Muscle of arm (tissue), 14 donors: ENCODE results near the gene POMC. TPM values are rescaled to one million over a fixed set of nuclear protein-coding genes. Genes with fewer than 3 reads are reported as not detected.
"Not testable (repeated sequence)": the region's sequence is repeated elsewhere in the genome, so short reads cannot be mapped to it uniquely, and the experiment has no call there.

Experiments
- DNase-seq: peaks from one replicate; pipeline ENCODE4 v3.0.0-alpha.2; 2013
- long read RNA-seq, 11 donors: transcript quantifications; one replicate each; lab custom pipeline, GENCODE V29; 2026
- polyA plus RNA-seq, 12 donors: library from polyadenylated mRNA; unstranded; fragments of 120-200 nt; gene quantifications; one replicate each; pipeline ENCODE4 v1.2.1, GENCODE V29; 2013; ENCODE audit not compliant: insufficient read length in 12 of 12

Gene POMC
- polyA plus RNA-seq = 10 to 100 TPM in 1 of 12 donors, 1 to 10 TPM in 10, not detected in 1; 1.2 to 20.8 (median 2.1) TPM
- long read RNA-seq, donor 1 = 0 reads
- long read RNA-seq, donor 2, partial matches to known transcripts = 12 of 13 reads
- long read RNA-seq, donor 2, other reads (novel, unspliced or antisense) = 0 of 13 reads
- long read RNA-seq, donor 3 = 0 reads
- long read RNA-seq, donor 4, partial matches to known transcripts = 0 of 1 reads
- long read RNA-seq, donor 4, other reads (novel, unspliced or antisense) = 0 of 1 reads
- long read RNA-seq, donor 5, partial matches to known transcripts = 5 of 5 reads
- long read RNA-seq, donor 5, other reads (novel, unspliced or antisense) = 0 of 5 reads
- long read RNA-seq, donor 6 = 0 reads
- long read RNA-seq, donor 7 = 0 reads
- long read RNA-seq, donor 8, partial matches to known transcripts = 7 of 7 reads
- long read RNA-seq, donor 8, other reads (novel, unspliced or antisense) = 0 of 7 reads
- long read RNA-seq, donor 9 = 0 reads
- long read RNA-seq, donor 10, partial matches to known transcripts = 9 of 9 reads
- long read RNA-seq, donor 10, other reads (novel, unspliced or antisense) = 0 of 9 reads
- long read RNA-seq, donor 11 = 0 reads

DNA sequence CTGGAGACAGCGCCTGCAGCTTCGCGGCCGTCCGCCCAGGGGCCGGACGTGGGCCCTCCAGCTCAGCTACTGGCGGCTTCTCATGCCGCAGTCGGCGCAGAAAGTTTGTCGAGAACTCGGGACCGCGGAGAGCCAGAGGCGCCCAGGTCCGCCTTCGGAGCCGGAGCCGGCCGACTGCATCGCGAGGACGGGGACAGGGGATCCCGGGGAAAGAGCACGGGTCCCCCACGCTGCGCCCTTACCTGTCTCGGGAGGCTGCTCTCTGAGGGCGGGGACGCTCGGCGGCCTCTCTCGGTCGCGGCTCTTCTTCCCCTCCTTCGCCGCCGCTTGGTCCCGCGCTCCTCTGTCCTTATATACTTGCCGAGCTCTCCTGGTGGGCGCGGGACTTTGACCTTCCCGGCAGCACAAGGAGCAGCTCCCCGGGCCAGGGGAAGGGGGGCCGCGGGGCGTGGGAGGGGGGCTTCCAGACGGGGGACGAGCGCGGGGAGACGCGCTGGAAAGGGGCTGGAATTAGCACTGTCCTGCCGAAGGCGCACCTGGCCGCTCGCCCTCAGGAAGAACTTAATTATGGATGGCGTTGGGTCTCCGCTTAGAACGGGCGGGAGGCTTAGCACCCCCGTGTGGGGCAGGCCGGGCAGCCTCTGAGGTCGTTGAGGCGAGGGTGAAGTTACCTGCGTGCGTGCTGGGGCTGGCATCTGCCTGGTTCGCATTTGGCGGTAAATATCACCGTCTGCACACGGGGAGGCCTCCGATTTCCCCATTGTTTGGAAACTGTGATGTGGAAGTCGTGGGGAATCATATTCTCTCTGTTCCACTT lies at the start of gene POMC:
TSS of gene POMC (minus strand) at position 325 of the 817 bp plus-strand sequence. CDS start 3,808 bp downstream, outside the sequence.
- no peak for DNase-seq

DNA sequence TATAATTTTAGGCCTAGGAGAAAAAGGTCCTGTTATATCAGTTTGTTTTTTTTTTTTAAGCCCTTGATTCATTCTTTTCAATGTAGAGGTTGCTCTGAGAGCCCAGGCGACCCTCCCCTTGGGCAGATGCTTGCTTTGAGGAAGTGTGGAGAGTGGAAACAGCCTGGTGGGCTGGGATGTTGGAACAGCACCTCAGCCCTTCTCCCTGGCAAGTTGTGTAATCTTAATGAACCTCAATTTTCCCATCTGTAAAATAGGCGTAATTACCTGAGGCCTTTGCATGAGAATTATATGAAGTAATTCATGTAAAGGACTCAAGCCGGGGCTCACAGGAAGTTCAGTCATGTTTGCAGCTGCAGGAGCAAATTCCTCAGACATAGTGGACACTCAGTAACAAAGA lies 49.7 kb upstream of the POMC start:
- DNase-seq = no peak

DNA sequence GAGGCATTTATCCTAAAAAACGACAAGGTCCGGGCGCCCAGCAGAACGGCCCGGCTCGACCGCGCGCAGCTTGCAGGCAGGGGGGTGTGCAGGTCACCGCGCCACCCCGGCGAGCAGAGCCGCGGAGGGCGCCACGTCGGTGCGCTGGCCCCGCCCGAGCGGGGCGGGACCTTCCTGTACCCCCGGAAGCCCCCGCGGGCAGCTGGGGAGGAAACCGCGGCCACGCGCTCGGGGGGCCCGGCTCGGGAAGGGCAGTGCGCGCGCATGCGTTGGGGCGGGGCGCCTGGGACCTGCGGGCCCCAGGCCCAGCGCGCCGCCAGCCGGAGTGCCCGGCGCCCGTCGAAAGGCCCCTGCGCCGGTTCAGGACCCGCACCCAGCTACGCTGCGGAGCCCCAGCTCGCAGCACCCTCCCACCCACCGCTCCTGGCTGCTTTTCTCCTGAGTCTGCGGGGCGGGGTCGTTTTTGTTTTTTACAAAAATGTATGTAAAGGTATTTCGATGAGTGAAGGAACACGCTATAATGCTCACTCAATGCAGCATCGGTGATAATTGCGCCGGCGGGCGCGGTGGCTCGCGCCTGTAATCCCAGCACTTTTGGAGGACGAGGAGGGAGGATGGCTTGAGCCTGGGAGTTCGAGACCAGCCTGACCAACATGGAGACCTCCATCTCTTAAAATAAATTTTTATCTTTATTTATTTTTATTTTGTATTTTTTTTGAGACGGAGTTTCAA lies 47.7 kb upstream of the POMC start:
- DNase-seq = peak; percentile 88

DNA sequence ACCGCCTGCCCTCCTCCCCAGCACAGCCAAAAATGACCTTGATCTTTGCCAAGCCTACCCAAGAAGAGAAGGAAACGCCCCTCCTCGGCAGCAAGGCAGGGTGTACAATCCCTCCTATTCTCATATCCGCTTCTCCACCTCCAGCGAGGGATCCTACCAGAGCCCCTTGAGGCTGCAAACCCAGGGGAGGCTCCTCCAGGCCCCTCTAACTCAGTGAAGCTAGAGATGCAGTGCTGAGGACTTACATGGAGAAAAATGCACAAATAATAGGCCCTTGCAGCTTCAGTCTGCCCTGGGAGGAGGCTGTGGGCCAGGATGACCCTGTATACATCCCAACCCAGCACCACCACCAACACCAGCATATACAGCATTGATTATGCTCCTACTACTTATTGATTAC lies 46.9 kb upstream of the POMC start:
- DNase-seq = no peak

DNA sequence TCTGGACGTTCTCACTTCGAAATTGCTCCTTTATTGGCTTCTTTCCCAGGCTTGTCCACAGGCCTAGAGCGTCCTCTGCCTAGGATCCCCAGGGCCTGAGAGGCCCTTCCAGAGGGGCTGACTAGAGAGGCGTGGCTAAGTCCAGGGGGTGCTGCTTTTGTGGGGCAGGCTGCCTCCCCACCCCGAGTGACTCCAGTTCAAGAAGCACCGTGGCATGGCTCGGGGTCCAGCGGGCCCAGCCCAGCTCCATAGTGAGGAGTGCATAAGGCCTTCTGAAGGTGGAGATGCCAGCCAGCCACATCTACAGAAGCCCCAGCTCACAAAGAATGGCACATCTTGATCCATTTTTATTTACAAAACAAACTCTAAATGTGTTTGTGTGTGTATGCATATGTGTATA lies 44.8 kb upstream of the POMC start:
- no peak for DNase-seq

DNA sequence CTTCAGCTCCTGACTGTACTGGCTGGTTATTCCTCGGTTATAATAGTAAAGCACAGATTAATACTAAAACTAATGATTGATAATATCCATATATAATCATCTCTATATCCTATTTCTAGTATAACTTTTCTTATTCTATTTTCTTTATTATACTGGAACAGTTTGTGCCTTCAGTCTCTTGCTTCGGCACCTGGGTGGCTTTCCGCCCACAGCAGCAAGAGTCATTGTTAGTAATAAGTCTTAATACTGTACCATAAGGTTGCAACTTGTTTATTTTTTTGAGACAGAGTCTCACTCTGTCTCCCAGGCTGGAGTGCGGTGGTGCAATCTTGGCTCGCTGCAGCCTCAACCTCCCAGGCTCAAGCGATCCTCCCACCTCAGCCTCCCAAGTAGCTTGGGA lies 42.5 kb upstream of the POMC start:
- DNase-seq = not testable (repeated sequence)

DNA sequence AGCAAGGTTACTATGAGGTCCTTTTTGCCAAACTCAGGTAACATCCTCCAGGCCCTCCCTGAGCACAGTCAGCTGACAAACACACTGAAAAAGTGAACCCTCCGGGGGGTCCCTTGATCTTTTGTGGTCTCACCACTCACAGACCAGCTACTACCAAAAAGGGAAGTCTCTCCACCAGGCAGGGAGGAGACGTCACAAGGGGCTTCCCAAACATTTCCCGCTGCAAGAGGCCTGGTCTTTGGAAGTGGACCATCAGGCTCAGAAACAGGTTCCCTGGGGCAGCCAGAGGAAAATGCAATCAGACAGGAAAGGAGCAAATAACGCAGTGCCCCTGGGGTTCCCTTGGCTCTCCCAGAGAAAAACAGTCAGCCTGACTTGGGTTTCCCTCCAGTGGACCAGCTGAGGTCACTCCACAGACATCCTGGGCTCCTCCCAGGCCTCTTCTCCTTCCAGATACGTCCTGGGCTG lies 38.7 kb upstream of the POMC start:
- DNase-seq = no peak

DNA sequence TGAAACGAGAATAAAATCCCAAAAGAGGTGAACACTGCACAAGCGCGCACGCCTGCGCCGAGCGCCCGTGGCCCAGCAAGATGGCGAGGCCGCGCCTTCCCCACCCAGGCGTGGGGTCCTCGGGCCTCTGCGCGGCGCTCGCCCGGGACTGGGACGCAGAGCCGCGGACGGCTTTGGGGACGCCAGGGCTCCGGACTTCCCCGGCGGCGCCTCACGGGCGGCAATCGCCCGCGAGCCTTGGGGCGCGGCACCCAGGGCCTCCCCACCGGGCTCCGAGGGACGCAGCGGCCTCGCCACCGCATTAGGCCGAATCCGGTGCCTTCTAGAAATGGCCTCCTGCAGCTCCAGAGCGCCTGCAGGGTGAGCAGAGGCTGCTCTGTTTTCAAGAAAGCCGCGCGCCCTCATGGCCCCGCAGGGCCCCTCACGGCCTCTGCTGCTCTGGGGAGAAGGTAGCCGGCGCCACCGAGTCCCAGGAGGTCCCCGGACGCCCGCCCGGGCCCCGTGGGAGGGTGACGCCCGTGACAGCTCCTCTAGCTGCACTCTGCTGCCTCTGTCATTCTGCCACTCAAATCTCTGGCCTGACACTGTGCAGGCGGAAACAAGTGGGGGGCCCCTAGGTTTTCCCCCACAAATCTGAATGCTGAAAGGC lies 35.9 kb upstream of the POMC start:
- no peak for DNase-seq

DNA sequence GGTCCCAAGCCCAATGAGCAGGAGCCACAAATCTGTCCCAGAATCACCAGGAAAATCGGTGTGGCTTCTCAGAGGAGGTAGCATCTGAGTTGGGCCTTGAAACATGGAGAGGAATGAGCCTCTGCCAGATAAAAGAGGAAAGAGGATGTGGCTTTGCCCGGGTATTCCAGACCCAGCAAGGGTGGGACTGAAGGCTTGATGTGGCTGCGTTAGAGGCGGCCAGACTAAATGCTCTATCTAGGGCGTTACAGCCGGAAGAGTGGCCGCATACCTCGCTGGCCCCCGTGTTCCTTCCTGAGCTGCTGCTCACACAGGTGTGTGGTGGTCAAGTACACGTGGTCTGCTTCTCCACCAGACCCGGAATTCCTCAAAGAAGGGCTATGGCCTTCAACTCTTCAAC lies 33.9 kb upstream of the POMC start:
- DNase-seq = no peak

DNA sequence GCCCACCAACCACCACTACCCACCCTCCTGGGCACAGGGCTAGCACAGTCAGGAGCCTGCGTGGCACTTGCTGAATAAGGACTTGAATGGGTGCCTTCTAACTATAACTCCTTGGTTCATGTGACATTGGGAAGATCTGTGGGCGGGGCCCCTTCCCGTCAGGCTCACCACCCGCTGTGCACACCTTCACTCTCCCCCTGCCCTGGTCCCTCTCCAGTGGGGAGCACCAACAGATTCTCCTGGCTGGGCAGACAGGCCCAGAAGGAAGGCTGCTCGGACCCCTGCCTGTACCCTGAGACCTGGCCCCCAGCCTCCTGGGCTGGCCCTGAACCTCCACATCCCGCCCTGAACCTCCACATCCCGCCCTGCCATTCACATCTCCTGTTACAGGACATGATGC lies 33.4 kb upstream of the POMC start:
- no peak for DNase-seq

DNA sequence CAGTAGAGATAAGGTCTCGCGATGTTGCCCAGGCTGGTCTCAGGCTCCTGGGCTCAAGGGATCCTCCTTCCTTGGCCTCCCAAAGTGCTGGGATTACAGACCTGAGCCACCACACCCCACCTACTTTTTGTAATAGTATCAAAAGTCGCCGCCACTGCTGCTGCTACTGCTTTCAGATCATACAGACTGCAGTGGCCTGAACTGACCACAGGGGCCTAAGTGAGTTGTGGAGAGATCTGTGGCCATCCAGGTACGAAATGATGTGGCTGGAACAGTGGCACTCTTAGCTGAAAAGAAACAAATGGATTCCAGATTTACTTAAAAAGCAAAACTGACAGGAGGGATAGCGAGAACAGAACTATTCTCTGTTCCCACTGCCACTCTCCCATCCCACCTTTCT lies 32.9 kb upstream of the POMC start:
- DNase-seq = no peak

DNA sequence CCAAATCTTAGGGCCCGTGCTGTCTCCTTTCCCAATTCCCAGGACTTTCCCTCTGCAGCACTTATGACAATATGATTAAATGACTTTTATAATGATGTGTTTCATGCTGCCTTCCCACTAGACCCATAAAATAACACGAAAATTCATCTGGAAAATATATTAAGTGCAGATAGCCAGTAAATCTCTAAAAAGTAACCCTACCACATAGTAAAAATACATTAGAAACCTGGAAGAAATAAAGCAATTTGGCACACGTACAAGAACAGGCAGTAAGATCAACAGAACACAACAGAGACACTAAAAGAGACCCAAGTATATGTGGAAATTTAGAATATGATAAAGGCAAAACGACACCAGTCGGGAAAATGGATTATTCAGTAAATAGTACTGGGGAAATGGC lies 30.2 kb upstream of the POMC start:
- no peak for DNase-seq

DNA sequence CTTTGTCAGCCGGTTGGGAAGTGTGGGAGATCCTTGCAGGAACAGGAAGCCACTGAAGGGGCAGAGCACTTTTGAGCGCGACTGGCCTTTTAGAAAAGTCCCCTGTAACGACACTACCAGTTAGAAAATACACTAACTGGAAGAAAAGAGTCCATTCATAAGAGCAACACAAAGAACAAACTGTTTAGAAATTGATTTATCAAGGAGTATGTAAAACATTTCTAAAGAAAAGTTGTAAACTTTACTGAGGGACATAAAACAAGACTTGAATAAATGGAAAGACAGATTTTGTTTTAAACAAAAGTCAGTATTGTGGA lies 29.8 kb upstream of the POMC start:
- DNase-seq = no peak

DNA sequence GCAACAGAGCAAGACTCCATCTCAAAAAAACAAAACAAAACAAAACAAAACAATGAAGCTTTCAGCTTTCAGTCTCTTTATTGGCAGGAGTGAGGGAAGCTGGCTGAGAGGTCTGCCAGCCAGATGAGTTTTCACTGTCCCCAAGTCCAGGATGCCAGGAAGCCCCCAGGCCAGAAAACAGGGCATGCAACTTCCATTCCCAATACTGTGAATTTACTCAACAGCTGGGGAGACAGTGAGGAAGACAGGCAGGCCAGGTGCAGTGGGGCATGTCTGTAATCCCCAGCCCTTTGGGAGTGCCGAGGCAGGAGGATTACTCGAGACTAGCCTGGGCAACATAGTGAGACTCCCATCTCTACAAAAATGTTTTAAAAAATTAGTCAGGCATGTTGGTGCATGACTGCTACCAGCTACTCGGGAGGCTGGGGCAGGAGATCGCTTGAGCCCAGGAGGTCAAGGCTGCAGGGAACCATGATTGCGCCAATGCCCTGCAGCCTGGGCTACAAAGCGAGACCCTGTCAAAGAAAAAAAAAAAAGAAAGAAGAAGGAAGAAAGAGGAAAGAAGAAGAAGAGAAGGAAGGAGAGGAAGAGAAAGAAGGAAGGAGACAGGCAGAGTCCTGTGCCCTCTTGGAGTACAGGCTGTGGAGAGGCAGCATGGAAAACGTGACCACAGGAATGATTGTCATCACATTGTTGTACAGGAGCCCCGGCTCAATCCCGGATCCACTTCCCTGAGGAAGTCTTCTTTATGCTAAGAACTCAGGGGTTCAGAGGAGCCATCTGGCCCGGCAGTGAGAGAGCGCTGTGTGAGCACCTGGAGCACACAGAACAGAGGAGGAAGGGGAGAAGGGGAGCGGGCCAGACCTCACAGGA lies 29.2 kb upstream of the POMC start:
- DNase-seq = no peak

DNA sequence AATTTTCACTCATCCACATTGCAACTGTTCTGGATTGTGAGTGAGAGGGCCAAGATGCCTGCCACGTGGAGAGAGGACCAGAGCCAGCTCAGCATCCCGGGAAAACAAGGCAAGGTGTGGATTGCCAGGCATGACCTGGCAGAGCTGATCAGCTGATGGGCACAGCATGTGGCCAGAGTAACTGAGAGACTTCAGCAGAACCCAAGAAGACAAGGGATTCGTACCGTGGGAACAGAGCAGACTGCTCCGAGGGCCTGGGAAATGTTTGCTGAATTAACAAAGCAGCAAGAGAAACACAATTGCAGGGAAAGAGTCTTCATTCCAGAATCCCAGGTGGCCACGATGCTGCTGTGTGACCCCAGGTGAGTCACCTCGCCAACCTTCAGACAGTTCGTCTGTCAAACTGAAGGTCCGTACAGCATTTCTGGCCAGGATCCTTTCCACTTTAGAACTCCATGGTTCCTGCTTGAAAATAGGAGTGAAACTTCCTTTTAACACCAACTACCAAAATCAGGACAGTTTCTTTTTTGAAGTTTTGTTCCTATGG lies 26.3 kb upstream of the POMC start:
- DNase-seq = no peak

DNA sequence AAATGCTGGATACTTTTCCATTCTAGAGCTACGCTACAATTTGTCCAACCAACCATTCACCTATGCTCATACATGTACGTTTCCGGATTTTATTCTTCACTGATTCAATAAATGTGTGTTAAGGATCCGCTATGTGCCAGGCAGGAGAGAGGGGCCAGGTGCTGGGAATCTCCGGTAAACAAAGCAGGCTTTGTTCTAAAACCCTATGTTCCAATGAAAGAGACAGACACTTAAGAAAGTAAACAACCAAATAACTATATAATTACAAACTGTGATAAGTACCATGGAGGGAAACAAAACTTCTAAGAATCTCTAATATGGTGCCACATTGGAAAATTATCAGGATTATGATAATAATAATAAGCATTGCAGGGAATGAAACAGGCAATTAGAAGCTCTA lies 22.2 kb upstream of the POMC start:
- DNase-seq = no peak

DNA sequence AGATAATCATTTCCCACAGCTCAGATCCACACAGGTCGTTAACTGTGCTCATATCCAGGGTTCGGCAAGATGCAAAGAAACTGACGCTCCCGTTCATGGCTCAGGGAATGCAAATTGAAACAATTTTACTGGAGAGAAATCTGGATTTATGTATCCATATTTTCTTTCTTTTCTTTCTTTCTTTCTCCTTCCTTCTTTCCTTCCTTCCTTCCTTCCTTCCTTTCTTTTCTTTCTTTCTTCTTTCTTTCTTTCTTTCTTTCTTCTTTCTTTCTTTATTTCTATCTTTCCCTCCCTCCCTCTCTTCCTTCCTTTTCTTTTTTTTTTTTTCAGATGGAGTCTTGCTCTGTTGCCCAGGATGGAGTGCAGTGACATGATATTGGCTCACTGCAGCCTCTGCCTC lies 20.0 kb upstream of the POMC start:
- DNase-seq = no peak

DNA sequence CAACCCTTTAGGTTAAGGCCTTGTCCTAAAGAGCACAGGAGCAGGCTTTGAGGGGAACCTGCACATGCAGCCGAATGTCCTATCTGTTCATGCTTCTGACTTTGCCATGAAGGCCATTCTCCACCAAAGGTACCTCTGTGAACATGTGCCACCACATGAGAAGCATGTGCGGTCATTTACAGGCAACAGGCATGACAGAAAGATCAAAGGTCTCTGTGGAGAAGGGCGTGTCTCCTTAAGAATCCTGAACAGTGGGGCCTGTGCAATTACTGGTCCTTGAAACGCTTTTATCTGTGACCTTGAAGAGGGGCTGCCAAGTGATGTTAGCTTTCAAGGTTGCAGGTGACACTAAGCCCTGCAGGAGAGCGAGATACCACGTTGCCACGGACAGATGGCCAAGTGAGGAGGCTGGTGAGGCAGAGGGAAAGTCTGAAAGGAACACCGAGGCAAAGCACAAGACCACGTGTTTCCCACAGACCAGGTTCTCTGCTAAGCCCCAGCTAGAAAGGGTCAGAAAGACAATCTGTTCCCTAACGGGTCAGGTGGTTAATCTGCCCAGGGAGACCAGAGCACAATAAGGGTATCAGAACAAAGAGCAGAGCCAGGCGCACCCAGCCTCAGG lies 19.5 kb upstream of the POMC start:
- no peak for DNase-seq

DNA sequence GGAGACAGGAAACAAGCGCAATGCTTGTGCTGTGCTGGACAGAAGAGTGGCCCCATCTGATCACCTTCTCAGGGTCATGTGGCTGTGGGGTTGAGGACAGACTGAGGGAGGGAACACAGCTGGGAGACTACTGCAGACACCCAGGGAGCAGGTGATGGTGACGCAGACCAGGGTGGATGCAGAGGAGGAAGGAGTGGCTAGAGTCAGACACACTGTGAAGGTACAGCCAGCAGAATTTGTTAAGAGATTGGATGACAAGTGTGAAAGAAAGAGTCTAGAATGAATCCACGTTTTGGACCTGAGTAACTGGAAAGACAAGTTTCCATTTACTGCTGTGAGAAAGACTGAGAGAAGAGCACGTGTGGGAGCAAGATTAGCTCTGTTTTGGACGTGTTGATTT lies 15.9 kb upstream of the POMC start:
- DNase-seq = no peak

DNA sequence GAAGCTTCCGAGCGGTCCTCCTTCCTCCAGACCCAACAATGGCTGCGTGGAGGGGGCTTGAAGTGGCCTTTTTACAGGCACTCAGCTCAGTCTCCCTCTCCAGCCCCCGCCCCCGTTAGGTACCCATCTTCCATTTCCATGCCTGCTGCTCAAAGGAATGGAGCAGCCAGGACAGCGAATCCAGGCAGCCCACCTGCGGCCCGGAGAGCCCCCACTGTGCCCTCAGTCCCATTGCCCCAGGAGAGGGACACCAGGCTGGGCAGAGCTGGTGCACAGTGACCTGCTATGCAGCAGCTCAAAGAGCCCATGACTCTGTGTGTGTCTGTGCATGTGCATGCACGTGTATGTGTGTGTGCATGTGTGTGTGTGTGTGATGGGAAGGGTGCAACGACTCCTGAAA lies 10.6 kb upstream of the POMC start:
- no peak for DNase-seq
